ENCODE measurements around the gene PTPRD. TPM values are rescaled to one million over a fixed set of nuclear protein-coding genes. Genes with fewer than 3 reads are reported as not detected.

The PTPRD gene
- total and polyA plus RNA-seq, 2 experiments from 2014 or later = 11.5 to 58.0 TPM

- TF ChIP-seq ZNF331 (CRISPR knock-in tag; IDR thresholded peaks at IDR 0.05; ENCODE audit: low read depth) = no peak
- TF ChIP-seq NANOG (IDR thresholded peaks at IDR 0.05; ENCODE audit: borderline replicate concordance) = no peak
- no peak for TF ChIP-seq EZH2phosphoT487 (IDR thresholded peaks at IDR 0.05; ENCODE audit: unreplicated experiment)
- TF ChIP-seq STAT1 (IDR thresholded peaks at IDR 0.05; ENCODE audit: unreplicated experiment) = no peak
- TF ChIP-seq CREB1 (CRISPR knock-in tag; IDR thresholded peaks at IDR 0.05; ENCODE audit: low read depth) = no peak
Observed at GRCh38 chr9:8533681-8534080, 2079.1 kb downstream of the PTPRD start (continued).

GRCh38 chr9:8531826-8532415 is 2080.9 kb downstream of the PTPRD start:
- TF ChIP-seq CTCF (conservative IDR thresholded peaks at IDR 0.05; ENCODE audit: low read depth in 2 of 2) = no peak
- TF ChIP-seq CREB1 (CRISPR knock-in tag; IDR thresholded peaks at IDR 0.05; ENCODE audit: low read depth) = no peak
- TF ChIP-seq NANOG (IDR thresholded peaks at IDR 0.05; ENCODE audit: borderline replicate concordance) = no peak
- no peak for TF ChIP-seq ETS1 (IDR thresholded peaks at IDR 0.05)
- TF ChIP-seq EZH2 (IDR thresholded peaks at IDR 0.05; ENCODE audit: low read depth, unreplicated experiment) = no peak
- TF ChIP-seq EZH2phosphoT487 (IDR thresholded peaks at IDR 0.05; ENCODE audit: unreplicated experiment) = no peak
- no peak for TF ChIP-seq JUNB (IDR thresholded peaks at IDR 0.05; ENCODE audit: unreplicated experiment)
- TF ChIP-seq ZNF114 (CRISPR knock-in tag; IDR thresholded peaks at IDR 0.05) = no peak
- no peak for TF ChIP-seq POLR2AphosphoS5 (IDR thresholded peaks at IDR 0.05; ENCODE audit: low read depth)
- Histone ChIP-seq H3K4me3 (no peak overlapping the region), H3K36me3 (ENCODE audit: insufficient read depth) (no peaks in the 10 kb centered on the region), H3K79me2 (replicated peaks; ENCODE audit: insufficient read depth) (no peaks in the 10 kb centered on the region), H3K27me3 (ENCODE audit: insufficient read depth) (no peaks in the 10 kb centered on the region), H2AFZ (no peak overlapping the region), H3K4me1 (ENCODE audit: insufficient read depth) (peaks cover 14% of the 10 kb centered on the region; the same call in 1 of the 2 replicates), H3K9me2 (ENCODE audit: insufficient read depth) (no peaks in the 10 kb centered on the region), H4K20me1 (replicated peaks; ENCODE audit: insufficient read depth) (no peaks in the 10 kb centered on the region), H3K4me2 (no peak overlapping the region), H3K27ac (ENCODE audit: low read depth) (no peak overlapping the region), H3F3A (replicated peaks; ENCODE audit: low read depth) (no peaks in the 10 kb centered on the region)
- ATAC-seq = no peak
- H3K4me3 Mint-ChIP-seq = no peak overlapping the region
- no peaks in the 10 kb centered on the region for H3K9me3 Mint-ChIP-seq
- no peak overlapping the region for H3K27ac Mint-ChIP-seq
- H3K4me1 Mint-ChIP-seq = peaks cover 18% of the 10 kb centered on the region
- DNase-seq (ENCODE audit: low spot score) = no peak
- H3K27me3 Mint-ChIP-seq (ENCODE audit: insufficient read depth, low read depth, poor library complexity) = no peaks in the 10 kb centered on the region
- H3K36me3 Mint-ChIP-seq (ENCODE audit: low read depth) = no peaks in the 10 kb centered on the region

GRCh38 chr9:8521112-8521511 is 2091.7 kb downstream of the PTPRD start:
- peaks cover 7% of the 10 kb centered on the region; the same call in 2 of the 3 replicates for H3K4me1 Mint-ChIP-seq
- no peak for ATAC-seq

More at GRCh38 chr9:8521112-8521511, 2091.7 kb downstream of the PTPRD start:
- H3K9me2 ChIP-seq (ENCODE audit: insufficient read depth) = no peaks in the 10 kb centered on the region
- no peaks in the 10 kb centered on the region for H3K79me2 ChIP-seq (replicated peaks; ENCODE audit: insufficient read depth)
- Mint-ChIP-seq H3K36me3 (ENCODE audit: low read depth) (no peaks in the 10 kb centered on the region), H3K4me3 (no peak overlapping the region), H3K27me3 (ENCODE audit: insufficient read depth, low read depth, poor library complexity) (no peaks in the 10 kb centered on the region), H3K9me3 (no peaks in the 10 kb centered on the region), H3K27ac (no peak overlapping the region)
- H3K27ac ChIP-seq (ENCODE audit: low read depth) = no peak overlapping the region
- peaks cover 5% of the 10 kb centered on the region; the same call in 1 of the 2 replicates for H3K4me1 ChIP-seq (ENCODE audit: insufficient read depth)
- no peak for DNase-seq (ENCODE audit: low spot score)
- no peak for TF ChIP-seq POLR2AphosphoS5 (IDR thresholded peaks at IDR 0.05; ENCODE audit: low read depth)
- no peaks in the 10 kb centered on the region for H3F3A ChIP-seq (replicated peaks; ENCODE audit: low read depth)
- H3K27me3 ChIP-seq (ENCODE audit: insufficient read depth) = no peaks in the 10 kb centered on the region
- no peaks in the 10 kb centered on the region for H4K20me1 ChIP-seq (replicated peaks; ENCODE audit: insufficient read depth)
- H3K36me3 ChIP-seq (ENCODE audit: insufficient read depth) = no peaks in the 10 kb centered on the region
- H3K4me2 ChIP-seq = no peak overlapping the region
- no peak overlapping the region for H2AFZ ChIP-seq
- H3K4me3 ChIP-seq = no peak overlapping the region
